G401.6 (cell line): ENCODE data around the gene ZSWIM7.
"Not testable (repeated sequence)": the region's sequence is repeated elsewhere in the genome, so short reads cannot be mapped to it uniquely, and the experiment has no call there.

Experiments used
- FAIRE-seq: peaks from 2 replicates; lab custom pipeline; 2012; peaks lifted over from hg19 to GRCh38; lab: Jason Lieb, UNC

ZSWIM7 gene

DNA sequence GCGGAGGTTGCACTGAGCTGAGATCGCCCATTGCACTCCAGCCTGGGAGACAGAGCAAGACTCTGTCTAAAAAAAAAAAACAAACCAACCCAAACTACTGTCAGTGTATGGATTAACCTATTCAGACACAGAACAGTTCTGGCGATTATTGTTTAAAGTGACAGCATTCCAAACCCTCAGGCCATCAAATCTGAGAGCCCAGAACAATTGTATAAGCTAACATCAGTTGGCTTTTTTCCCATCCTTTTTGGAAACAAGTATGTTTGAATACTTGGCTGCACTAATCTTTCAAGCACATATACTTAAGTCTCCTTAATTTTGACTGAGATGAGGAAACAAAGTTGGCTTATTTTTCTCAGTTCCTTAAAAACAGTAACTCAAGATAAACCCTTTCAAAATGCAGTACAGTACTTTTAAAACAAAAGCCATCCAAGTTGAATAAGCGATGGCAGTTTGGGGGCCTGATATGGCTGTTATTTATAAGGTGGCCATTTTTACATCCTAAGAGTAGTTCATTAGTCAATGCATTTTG is 1.4 kb downstream of the ZSWIM7 start:
- FAIRE-seq, result no peak

DNA sequence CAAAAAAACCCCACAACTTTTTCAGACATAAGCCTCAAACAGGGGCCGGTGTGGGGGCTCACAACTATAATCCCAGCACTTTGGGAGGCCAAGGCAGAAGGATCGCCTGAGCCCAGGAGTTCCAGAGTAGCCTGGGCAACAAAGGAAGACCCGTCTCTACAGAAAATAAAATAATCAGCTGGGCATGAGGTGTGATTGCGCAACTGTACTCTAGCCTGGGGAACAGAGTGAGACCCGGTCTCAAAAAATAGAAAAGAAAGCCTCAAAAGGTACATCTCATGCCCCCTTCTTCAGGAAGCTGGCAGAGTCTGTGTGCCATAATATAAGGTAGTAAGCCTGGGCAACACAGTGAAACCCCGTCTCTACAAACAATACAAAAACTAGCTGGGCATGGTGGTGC is 3.2 kb downstream of the ZSWIM7 start:
- no peak for FAIRE-seq

DNA sequence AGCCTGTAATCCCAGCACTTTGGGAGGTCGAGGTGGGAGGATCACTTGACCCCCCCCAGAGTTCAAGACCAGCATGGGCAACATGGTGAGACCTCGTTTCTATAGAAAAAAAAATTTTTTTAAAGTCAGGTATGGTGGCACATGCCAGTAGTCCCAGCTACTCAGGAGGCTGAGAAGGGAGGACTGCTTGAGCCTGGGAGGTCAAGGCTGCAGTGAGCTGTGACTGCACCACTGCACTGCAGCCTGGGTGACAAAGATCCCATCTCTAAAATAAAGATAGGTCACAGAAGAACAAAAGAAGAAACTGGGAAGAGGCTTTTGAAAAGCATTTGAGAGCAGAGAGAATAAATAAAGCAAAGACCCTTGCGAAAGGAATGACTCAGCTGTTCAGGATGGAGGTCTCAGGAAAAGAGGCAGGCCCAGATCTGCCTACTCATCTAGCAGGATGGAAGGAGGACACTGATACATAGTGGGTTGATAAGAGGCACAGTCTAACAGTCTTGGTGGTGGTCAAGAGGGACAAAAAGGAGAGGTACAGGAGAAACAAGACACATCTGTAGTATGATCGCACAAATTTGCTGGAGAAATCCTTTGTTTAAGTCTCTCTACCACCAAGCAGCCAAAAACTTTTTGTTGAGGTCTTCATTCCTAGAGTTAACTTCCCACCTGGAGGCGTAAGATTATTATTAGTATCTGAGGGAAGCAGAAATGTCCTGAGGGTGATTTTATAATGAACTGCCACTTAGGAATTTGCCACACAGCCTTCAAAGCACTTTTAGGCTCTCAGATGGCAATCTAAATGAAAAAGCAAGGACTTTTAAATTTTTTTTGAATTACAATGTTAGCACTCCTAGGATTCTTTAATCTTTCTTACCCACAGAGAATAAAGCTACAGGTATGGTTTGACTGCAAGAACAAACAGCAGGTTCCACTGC is 17.6 kb downstream of the ZSWIM7 start:
- no peak for FAIRE-seq

DNA sequence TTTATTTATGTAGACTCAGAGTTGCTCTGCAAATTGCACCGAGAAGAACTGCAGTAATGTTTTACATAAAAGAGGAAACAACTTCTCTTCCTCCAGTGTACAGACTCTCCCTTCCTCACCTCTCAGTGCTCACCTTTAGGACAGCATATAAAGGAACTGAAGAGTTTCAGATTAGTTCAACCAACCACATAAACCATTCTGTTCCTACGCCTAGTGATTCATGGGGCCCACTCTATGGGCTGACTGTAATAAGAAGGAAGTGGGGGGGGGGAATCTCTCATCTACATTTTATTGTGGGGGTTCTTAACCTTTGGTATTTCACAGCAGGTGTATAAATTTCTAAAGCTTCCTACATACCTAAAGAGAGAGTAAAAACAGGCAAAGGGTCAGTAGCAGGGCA is 18.3 kb downstream of the ZSWIM7 start:
- no peak for FAIRE-seq

DNA sequence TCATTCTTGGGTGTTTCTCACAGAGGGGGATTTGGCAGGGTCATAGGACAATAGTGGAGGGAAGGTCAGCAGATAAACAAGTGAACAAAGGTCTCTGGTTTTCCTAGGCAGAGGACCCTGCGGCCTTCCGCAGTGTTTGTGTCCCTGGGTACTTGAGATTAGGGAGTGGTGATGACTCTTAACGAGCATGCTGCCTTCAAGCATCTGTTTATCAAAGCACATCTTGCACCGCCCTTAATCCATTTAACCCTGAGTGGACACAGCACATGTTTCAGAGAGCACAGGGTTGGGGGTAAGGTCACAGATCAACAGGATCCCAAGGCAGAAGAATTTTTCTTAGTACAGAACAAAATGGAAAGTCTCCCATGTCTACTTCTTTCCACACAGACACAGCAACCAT is 20.5 kb downstream of the ZSWIM7 start:
- FAIRE-seq, result not testable (repeated sequence)

DNA sequence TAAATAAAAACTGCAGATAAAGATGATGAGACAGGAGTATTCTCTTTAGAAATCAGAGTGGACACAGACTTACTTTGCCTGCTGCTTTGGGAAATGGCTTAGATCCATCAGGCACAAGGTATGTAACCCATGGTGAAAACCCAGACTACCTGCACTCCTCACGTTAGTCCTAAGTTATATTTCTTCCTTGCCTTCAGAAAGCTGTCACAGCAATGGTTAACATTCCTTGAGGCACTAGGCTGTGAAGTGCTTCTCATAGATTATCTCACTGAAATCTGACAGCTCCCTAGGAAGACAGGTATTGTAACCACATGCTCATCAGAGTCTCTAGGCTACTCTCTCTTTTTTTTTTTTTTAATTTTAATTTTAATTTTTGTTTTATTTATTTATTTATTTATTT is 20.9 kb downstream of the ZSWIM7 start:
- FAIRE-seq, result no peak

DNA sequence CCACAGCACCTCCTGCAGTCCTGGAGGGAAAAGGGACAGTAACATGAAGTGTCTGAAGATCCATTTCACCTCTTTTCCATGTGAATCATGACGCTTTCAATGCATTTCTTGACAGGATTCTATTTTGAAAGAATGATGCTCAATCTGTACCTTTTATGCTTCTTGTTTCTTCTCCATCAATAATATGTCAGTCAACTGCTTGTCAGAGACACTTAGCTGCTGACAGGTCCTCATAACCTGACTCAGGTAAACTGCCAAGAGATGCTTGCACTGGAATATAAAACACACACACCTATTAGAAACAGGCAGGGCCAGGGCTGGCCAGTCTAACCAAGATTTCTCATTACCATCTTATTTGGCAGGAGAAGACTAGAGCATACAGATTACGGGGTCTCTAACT is 21.6 kb downstream of the ZSWIM7 start:
- FAIRE-seq, result no peak

DNA sequence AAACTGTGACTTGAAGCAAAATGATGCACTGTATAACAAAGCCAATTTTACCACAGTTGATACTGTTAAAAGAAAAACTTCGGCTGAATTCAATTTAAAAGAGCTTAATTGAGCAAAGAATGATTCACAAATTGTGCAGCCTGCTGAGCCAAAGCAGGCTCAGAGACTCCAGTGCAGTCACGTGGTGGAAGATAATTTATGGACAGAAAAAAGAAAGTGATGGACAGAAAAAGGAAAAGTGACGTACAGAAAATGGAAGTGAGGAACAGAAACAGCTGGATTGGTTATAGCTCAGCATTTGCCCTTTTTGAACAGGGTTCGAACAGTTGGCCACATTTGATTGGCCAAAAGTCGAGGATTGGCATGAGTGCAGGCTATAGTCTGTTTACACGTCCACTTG is 25.7 kb downstream of the ZSWIM7 start:
- FAIRE-seq, result no peak

DNA sequence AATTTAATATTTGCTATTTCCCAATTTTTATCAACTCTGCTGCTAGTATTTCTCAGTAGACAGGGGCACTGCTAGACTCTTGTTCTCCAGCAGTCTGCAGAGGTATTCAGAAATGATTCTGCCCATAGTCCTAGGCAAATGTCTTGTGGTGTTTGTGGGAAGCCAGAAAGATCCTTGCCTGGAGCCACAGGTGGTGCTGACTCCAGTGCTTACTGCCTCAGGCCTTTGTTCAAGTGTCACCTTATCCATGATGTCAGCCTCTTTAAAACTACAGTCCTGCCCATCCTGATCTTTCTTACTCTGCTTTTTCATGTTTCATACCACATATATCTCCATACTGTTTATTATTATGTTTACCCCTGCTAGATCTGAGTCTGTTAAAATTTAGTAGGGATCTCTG is 26.5 kb downstream of the ZSWIM7 start:
- no peak for FAIRE-seq

DNA sequence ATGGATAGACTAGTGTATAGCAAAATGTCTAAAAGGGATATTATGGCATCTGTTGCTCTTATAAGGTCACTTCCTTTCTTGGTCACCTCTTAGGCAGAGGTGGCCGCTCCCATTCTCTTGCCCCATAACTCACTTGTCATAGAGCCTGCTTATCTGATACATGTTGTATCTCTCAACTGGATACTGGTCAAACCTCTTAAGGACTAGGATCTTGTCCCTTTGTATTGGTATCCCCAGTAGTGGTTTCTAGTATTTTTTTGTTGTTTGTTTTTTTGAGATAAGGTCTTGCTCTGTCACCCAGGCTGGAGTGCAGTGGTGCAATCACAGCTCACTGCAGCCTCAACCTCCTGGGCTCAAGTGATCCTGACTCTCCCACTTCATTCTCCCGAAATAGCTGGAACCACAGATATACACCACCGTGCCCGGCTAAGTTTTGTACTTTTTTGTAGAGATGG is 27.0 kb downstream of the ZSWIM7 start:
- FAIRE-seq, result no peak

DNA sequence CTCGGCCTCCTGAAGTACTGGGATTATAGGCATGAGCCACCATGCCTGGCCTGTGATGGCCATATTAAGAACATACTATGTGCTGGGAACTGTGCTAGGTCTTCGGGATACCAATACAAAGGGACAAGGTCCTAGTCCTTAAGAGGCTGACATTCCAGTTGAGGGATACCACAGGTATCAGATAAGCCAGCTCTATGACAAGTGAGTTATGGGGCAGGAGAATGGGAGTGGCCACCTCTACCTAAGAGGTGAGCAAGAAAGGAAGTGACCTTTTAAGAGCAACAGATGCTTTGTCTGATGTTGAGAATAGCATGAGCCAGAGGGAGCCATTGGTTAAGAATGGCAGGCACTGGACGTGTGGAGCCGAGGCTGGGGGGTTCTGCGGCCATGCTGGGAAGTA is 27.6 kb downstream of the ZSWIM7 start:
- FAIRE-seq, result no peak

DNA sequence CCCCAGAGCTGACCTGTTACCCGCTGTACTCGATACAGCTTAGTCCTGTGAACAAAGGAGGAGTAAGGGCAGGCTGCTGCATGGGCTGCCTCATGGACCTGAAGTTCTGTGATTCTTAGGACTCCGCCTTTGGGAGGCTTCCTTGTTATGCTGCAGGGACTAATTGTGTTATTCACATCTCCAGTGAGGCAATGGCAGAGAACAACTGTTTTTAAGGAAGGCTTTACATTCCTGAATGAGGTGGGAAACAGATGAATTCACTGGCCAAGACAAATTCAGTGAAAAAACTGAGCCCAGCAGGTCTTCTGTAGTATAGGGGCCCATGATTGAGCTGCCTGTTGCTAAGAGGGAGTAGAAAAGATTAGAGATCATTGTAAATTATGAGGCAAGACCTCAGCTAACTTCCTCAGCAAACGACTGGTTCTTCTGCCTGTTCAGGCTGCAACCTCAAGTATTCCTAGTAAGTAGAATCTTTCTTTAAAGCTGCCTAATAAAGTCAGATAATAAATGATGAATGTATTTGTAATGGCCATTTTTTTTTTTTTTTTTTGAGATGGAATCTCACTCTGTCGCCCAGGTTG is 28.3 kb downstream of the ZSWIM7 start:
- no peak for FAIRE-seq

DNA sequence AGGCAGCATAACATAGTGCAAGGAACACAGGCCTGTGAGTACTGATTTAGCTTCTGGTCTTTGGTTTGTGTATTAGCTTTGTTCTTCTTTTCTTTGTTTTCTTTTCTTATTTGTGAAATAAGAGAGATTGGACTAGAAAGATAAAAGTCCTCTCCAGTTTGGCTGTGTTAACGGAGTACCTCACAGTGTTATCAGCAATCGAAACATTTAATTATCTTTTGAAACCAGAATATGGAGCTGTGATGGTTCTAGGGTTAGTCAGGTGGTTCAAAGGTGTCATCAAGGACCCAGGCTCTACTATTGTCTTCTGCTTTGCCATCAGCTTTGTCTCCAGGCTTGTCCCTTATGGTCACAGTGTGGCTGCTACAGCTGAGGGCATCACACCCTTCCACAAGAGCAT is 29.0 kb downstream of the ZSWIM7 start:
- FAIRE-seq, result no peak

DNA sequence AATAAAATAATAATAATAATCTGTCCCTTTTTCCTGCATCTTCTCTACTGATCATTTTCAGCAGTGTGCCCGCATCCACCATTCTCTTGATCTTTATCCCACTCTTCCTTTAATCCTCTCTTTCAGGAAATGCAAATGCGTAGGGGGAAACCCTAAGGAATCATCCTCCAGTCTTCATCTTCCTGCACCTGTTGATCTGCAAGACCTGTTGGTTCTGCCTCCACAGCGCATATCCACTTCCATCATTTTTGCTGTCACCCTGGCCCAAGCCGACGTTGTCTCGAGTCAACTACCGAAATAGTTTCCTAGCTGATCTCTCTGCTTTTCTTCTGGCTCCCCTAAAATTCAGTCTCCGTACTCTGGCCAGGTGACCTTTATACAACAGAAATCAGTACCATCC is 30.0 kb downstream of the ZSWIM7 start:
- no peak for FAIRE-seq

DNA sequence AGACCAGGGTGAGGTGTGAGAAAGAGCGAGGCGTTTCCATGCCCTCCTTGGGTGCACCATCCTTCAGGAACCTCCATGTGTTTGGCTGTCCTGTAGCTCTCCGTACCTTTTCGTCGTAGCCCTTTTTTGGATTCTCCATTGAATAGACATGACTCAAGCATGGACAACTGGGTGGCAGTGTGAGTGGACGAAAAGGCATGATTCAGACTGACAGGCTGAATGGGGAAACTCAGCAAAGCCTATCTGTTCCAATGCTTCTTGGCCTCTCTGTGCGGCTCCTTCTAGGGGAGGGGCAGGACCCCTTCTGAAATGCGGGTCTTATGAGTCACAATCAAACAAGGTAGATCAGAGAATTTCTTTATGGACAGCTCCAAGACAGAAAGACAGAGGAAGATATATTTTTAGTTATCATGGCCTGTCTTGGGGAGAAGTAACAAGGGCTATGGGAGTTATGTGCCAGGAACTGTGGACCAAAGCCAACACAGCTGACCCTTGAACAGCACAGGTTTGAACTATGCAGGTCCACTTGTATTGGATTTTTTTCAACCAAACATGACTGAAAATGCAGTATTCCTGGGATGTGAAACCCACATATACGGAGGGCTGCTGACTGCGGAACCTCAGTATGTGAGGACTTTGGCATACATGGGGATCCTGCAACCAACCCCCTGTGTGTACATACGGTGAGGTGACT is 31.7 kb downstream of the ZSWIM7 start:
- no peak for FAIRE-seq

DNA sequence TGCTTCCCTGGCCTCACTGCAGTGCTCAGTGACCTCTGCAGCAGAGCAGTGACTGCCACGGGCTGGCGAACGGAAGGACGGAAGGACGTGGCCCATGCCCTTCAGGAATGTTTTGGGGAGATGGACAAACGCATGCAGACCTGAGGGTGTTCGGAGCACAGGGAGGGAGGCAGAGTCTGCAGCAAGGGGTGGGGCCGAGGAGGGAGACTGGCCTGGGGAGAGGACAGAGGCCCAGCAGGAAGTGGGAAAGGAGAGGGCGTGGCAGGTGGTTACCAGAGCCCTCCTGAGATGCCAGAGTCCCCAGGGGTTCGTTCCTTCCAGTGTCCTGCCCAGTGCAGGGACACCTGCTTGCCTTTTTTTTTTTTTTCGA is 32.6 kb downstream of the ZSWIM7 start:
- FAIRE-seq, result no peak

DNA sequence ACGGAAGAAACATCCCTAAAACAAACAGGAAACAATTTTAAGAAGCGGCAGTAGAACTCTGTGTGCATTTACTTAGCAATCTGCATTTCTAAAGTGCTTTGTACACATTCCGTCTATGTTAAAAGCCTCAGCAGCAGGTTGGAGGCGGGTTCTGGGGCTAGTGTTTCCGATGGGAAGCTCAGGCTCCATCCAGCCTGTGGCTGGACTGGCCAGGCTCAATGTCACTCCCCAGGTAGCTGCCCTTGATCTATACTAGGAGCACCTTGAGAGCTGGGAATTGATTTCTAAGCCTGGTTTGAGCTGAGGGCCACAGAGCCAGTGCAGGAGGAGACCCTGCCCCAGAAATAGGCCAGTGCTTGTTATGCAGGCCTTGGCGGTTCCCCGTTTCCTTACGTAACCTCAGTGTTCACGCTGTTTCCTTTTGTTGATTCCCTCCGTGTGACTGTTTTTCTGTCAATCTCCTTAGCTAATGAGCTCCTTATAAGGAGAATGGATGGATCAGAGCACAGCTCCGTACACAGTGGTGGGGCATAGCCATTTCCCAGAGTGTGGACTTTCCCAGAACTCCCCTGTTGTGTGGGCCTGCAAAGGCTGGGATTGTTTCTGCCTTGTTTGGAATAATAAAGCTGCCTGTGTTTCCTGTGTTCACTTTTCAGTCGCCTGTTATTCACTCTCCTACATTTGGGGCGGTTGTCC is 33.2 kb downstream of the ZSWIM7 start:
- no peak for FAIRE-seq

DNA sequence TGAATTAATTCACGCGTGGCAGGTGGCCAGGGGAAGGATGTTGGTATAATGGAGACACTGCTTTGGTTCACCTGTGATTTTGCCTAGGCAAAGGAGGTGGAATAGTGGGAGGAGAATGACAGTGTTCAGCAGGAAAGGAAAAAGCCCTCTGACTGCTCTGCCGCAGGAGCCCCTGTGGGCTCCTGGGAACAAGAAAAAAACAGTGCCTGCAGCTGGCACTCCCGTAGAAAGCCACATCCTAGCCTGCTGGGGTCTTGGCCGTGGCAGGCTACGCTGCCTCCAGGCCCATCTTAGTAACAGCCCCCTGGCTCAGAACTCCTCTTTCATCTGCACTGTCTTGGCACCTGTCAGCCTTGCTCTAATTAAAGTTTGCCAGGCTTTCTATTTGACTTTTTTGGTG is 34.0 kb downstream of the ZSWIM7 start:
- FAIRE-seq, result no peak

DNA sequence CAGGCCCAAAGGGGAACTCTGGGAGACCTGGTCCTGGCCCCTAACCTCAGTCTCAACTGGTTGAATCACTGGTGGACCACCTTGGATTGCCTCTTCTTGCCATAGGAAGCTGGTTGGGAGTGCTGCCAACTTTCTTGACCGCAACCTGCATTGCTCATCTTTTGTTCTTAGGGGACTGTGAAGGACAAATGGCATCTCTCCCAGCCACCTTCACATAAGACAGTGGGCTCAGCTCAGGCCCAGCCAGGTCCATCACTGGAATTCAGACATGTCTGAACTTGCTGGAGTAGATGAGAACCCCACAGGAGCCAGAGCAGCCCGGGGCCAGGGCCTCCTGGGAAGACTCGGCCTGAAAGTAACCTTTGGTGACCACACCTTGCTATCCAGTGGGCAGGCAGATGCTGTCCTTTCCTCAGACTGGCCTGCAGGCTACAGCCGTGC is 35.8 kb downstream of the ZSWIM7 start:
- no peak for FAIRE-seq

DNA sequence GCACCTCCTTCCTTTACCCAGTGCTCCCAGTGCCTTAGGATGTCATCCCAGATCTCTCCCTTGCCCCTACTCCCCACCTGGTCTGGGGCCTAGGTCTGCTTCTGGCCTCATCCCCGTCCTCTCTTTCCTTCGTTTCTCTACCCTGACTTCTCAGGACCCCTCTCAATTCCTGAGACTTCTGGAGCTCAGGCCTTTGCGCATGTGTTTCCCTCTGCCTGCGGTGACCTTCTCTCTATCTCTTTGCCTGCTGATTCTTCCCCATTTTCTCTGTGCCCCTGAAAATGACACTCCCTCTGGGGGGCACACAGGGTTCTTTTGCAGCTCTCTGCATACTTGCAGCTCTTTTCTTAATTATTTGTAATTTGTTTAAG is 41.0 kb downstream of the ZSWIM7 start:
- FAIRE-seq, result no peak

DNA sequence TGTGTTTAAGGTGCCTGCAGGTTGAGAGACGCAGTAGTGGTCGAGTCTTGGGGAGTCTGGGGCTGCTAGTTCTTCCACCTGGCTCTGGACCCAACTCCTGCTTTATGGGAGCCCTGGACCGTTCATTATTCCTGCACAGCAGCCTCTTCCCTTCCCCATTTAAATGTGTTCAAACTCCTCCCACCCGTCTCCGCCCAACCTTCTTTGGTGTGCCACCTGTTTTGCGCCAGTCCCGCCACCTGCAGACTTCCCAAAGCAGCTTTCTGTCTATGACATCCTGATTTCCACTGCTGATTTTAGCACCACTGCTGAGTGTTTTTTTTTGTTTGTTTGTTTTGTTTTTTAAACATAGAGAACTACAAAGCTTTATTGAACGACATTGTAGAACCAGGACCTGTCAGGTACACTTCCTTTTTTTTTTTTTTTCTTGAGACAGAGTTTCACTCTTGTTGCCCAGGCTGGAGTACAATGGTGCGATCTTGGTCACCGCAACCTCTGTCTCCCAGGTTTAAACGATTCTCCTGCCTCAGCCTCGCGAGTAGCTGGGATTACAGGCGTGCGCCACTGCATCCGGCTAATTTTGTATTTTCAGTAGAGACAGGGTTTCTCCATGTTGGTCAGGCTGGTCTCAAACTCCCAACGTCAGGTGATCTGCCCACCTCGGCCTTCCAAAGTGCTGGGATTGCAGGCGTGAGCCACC is 41.7 kb downstream of the ZSWIM7 start:
- no peak for FAIRE-seq

DNA sequence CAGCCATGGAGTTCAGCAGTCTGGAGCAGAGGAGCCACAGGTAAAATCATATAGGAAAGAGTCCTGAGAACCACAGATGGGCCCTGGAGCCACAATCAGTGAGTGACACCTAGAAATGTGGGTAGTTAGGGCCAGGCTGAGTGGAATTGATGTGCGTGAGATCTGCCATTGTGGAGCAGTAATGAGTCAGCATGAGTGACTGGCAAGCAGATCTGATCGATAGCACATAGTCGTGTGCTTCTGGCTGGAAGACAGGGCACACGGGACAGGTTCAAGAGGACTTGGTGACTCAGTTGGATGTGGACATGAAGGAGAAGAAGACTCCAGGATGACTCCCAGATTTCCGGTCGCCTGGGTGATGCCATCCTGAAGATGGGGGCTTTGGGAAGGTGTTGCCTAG is 42.3 kb downstream of the ZSWIM7 start:
- no peak for FAIRE-seq
